HFF-Myc (cell line): ENCODE measurements around the gene ERVFRD-1.

Experiments used
- DNase-seq: peaks from one replicate; pipeline ENCODE4 v3.0.0-alpha.2; 2011; ENCODE audit warnings: low read depth; ENCODE audit errors: extremely low read depth
- H3K4me3 ChIP-seq: replicated peaks from 2 replicates; pipeline ENCODE4 v1.5.1; 2011; ENCODE audit warnings: low read depth, mild to moderate bottlenecking, control low read depth, low read length
- CTCF ChIP-seq: IDR thresholded peaks from 2 replicates; pipeline ENCODE4 v1.5.1; 2012; ENCODE audit warnings: mild to moderate bottlenecking, low read depth, low read length, control low read depth; ENCODE audit errors: missing control alignments

ERVFRD-1 gene

GRCh38 chr6:11056871-11057270 lies 54.7 kb downstream of the ERVFRD-1 start:
- H3K4me3 ChIP-seq, result no peak overlapping the region
- no peak for DNase-seq
- no peak for TF ChIP-seq CTCF

- TF ChIP-seq CTCF, result no peak
- no peak for DNase-seq
- no peak overlapping the region for H3K4me3 ChIP-seq
These were observed 56.3 kb downstream of the ERVFRD-1 start for GRCh38 chr6:11055127-11055627.

GRCh38 chr6:11054722-11055121 lies 56.8 kb downstream of the ERVFRD-1 start:
- no peak for DNase-seq
- no peak overlapping the region for H3K4me3 ChIP-seq
- no peak for TF ChIP-seq CTCF

- no peak overlapping the region for H3K4me3 ChIP-seq
- TF ChIP-seq CTCF, result no peak
- DNase-seq, result no peak
These were observed 58.2 kb downstream of the ERVFRD-1 start for GRCh38 chr6:11053307-11053706.
